ENCODE results near the gene JMJD4.
A peak's percentile ranks its signal among the peaks of the same experiment; 100 is the strongest.

JMJD4 gene

DNA sequence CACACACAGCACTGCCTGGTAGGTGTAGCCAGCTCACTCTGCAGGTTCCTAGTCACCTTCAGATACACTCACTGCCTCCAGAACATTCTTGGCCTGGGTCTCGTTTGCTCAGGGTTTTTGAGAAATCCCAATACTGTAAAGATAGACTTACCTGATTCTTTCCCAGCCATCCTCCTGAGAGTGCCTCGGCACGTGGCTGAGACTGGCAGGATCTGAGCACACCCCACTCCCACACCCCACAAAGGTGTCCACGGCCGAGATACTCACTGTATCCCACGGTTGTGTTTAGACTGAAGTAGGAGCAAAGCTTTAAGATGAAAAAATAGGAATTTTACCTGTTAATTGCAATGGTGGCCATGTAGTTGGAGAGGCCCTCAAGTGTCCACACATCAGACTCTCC lies 33.5 kb upstream of the JMJD4 start:
- no peak for DNase-seq (ENCODE audit: low read depth)

DNA sequence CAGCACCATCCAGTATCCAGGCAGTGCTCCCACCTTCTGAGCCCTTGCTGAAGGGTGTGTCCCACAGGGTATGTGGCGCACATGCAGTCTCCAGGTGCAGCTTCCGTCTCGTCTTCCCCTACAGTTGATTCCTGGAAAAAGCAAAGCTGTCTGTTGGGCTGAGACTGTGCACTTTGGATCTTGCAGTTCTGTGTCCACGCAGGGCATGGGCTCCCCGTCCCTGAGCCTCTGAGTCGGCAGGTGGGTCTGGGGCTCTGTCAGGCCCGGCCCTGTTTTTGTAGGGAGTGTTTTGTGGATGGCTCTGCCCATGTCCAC lies 33.0 kb upstream of the JMJD4 start:
- no peak for DNase-seq (ENCODE audit: low read depth)

- DNase-seq (ENCODE audit: low read depth) = no peak
These were observed 32.5 kb upstream of the JMJD4 start for GRCh38 chr1:227767401-227768124.

GRCh38 chr1:227766653-227767277 lies 31.7 kb upstream of the JMJD4 start:
- no peak for DNase-seq (ENCODE audit: low read depth)

DNA sequence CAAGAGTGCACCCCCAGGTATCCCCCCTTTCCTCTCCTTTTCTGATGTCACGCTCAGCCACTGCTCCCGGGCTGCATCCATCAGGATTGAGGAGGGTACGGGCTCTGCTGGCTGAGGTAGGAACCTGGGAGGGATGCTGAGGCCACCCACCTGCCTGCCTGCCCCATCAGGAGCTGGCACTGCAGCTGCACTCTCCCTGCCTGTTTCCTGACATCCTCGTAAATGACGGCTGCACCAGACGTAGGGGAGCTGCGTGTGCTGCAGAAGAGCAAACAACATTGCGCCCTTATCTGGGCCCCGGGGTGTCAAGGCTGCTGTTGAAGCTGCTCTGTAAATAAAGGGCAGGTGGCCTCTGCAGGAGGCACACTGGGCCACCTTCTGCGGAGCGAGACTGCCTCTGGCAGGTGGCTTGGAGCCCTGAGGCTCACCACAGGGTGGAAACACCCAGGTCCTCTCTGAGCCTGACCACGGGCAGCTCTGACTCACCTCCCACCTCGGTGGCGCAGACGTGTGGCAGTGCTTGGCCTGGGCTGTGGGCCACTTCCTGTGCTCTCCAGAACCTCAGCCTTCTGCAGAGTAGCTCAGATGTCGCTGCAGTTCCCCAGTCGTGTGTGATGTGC lies 31.0 kb upstream of the JMJD4 start:
- peak; percentile 41 for DNase-seq (ENCODE audit: low read depth)

DNA sequence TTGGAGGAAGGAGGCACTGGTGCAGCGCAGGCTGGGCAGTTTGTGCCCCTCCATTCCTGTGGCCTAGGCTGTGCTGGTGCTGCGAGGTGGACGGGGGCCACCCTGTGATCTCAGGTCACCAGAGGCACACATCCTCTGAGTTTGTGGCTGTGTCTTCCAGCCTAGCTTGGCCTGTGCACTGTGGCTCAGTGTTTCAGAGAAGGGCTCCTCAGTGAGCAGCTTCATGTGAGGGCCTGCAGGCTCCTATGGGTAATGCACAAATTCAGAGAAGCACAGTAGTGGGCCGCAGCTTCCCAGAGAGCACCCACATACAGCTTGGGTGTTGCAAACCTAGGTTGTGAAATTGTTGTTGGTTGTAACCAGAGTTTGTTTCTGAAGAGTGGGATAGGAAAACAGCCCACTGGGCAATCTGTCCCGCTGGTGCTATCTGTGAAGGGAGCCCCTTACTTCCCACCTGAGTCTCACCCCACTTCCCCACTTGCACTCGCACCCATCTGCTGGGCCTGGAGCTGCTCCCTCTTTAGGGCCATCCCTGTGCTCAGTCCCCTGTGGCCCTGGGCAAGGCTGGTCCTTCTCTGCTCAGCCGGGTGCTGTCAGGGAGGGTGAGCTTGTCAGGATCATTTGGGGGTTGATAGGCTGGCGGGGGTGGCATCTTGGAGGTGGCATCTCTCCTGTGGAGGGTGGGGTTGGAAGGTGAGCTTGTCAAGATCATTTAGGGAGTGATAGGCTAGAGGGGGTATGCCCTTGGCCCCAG lies 30.3 kb upstream of the JMJD4 start:
- no peak for DNase-seq (ENCODE audit: low read depth)

GRCh38 chr1:227764019-227764391 lies 28.9 kb upstream of the JMJD4 start:
- DNase-seq (ENCODE audit: low read depth) = no peak

GRCh38 chr1:227763246-227764018 lies 28.3 kb upstream of the JMJD4 start:
- no peak for DNase-seq (ENCODE audit: low read depth)

DNA sequence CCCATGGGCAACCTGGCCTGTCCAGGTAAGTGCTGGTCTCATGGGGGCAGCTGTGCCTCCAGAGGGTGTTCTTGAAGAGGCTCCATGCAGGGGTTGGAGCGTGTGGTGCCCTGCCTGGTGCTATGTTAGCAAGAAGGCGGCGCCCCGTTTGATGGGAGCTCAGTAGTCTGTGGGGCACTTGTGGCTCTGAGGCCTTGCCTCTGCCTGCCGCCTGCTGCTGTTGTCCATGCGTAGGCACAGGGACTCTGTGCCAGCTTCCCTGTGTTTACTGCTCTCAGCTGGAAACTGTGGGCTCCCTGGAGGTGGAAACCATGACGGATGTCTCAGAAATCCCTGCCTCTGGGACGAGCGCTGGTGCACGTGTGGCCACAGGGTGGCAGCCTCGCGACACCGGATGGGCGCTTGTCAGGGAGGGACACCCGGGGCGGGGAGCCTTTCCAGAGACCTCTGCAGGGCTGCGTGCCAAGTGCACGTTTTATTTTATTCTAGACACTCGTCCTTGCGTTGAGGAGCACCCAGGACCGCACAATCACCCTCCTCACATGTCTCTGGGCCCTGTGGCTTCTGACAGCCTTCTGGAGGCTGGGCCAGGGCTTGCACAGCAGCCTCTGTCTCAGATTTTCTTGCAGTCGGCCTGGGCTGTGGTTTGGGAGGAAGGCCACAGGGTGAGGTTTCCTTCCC lies 27.3 kb upstream of the JMJD4 start:
- DNase-seq (ENCODE audit: low read depth) = peak; percentile 59

DNA sequence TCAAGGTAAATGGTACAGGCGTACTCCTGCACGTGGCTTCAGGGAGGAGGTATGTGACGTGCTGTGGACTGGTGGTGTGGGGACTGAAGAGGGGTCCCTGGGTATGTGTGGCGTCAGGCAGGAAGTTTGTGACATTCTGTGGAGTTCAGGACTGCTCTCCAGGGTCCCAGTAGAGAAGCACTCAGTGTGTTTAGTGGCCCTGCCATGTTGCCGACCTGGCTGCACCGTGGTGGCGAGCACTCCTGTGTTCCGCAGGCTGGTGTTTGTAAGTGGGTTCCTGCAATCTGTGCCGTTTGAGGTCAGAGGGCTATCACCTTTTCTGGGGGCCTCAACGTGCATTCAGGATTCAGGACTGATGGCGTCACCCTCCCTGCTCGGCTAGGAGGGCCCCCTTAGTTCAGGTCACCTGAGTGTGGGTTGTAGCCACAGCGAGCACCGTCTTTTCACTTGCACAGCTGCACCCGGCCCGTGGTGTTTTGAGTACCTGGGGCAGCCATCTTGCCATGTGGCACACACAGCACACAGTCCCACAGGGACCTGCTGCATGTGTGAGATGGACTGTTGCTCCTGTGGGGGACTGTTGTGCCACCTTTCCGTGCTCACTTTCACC lies 26.6 kb upstream of the JMJD4 start:
- DNase-seq (ENCODE audit: low read depth) = no peak

- no peak for DNase-seq (ENCODE audit: low read depth)
These were observed 25.3 kb upstream of the JMJD4 start for GRCh38 chr1:227760377-227760776.

GRCh38 chr1:227759341-227760300 lies 24.5 kb upstream of the JMJD4 start:
- DNase-seq (ENCODE audit: low read depth) = no peak

- DNase-seq (ENCODE audit: low read depth) = no peak
These were observed 23.3 kb upstream of the JMJD4 start for GRCh38 chr1:227758366-227758765.

DNA sequence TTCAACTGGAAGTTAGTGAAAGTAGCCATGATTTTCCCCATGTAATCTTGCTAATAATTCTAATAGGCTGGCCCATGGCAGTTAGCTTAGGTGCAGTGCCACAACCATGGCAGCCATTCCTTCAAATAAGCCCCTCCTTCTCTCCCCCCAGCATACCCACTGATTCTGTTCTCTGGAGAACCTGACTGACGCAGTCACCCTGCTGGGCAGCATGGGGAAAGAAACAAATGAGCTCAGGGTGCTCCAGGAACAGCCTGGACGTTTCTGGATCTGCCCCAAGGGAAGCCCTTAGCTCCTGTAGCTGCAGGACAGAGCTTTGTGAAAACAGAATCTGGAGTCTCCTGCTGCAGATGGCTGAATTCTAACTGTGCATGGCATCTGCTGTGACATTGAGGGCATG lies 22.7 kb upstream of the JMJD4 start:
- DNase-seq (ENCODE audit: low read depth) = no peak

DNA sequence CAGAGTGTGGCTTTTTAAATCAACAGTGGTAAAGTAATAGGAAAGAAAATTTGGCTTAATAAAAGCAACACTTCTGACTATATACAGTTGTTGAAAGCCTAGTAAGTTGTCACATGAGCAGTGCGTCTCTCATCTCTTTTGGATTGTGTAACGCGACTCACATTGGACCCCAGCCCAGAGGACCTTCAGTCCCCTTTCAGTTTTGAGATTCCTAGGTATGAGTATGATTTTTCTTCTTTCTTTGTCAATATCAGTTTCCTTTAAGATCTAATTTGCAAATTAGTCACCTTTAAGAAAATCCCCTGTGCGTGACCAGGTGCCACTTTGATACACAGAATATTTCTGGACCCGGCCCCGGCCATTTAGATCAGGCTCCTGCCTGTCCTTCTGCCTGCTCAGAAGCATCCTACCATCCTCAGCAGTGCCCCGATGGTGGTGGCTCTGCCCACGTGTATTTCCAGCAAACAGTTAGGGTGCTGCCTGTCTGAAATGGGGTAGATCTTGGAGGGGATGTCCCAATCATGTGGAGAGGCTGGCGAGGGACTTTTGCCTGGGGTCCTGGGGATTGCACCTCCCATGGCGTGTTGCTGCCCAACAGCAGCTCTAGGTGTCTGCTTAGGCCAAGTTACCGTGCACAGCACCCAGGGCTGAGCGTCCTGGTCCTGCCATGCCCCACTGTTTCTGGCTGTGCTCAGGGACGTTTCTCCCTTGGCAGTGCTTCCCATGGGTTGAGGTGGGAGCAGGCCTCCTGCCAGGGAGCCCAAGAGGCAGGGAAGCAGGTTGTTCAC lies 21.3 kb upstream of the JMJD4 start:
- DNase-seq (ENCODE audit: low read depth) = no peak

DNA sequence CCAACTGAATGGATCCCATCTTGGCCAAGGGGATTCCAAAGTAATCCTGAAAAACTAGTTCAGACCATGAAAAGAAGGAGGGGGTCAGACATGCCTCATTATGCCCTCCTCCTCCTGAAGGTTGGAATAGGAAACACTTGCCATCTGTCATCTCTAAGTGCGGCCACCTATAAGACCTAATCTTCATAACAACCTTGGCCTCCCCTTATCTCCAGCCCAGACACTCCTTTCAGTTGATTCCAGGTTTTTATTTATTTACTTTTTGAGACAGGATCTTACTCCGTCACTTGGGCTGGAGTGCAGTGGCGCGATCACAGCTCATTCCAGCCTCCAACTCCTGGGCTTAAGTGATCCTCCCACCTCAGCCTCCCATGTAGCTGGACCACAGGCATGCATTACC lies 19.9 kb upstream of the JMJD4 start:
- no peak for DNase-seq (ENCODE audit: low read depth)

- no peak for DNase-seq (ENCODE audit: low read depth)
These were observed 19.1 kb upstream of the JMJD4 start for GRCh38 chr1:227753999-227754711.

GRCh38 chr1:227749916-227750710 lies 15.0 kb upstream of the JMJD4 start:
- DNase-seq (ENCODE audit: low read depth) = no peak

All from stimulated activated CD8-positive, alpha-beta memory T cell treated with anti-CD3 and anti-CD28 coated beads, Interleukin-7, amount 100 ng/mL, for 24 hours (primary cell).